K562 (cell line): ENCODE measurements around the gene MAZ. TPM values are rescaled to one million over a fixed set of nuclear protein-coding genes. Genes with fewer than 3 reads are reported as not detected.

Experiments
- CBX5 ChIP-seq: IDR thresholded peaks from 2 replicates; pipeline ENCODE4 v1.6.1; 2014; ENCODE audit warnings: low read depth, borderline replicate concordance
- DIDO1 ChIP-seq: fragments of 450-650 bp; IDR thresholded peaks from 2 replicates; pipeline ENCODE4 v1.6.1; 2016; ENCODE audit warnings: low read depth, missing biosample characterization, missing genetic modification characterization
- EP300 ChIP-seq: IDR thresholded peaks from 2 replicates; pipeline ENCODE4 v1.6.1; 2012; ENCODE audit warnings: low read length, improper control_type of control experiment
- MIER1 ChIP-seq: fragments of 450-650 bp; IDR thresholded peaks from 2 replicates; pipeline ENCODE4 v1.6.1; 2016; ENCODE audit warnings: antibody characterized with exemption, mild to moderate bottlenecking, low read depth
- SMAD2 ChIP-seq: fragments of 150-350 bp; IDR thresholded peaks from 2 replicates; pipeline ENCODE4 v1.6.1; 2014; ENCODE audit warnings: low read depth, mild to moderate bottlenecking, low read length
- SRSF3 ChIP-seq: fragments of 200-400 bp; formaldehyde crosslinking; IDR thresholded peaks from 2 replicates; pipeline ENCODE4 v1.6.1; 2016; ENCODE audit warnings: mild to moderate bottlenecking, low read length, moderate library complexity; ENCODE audit not compliant: insufficient read depth
- ZNF197 ChIP-seq: fragments of 200-800 bp; sonication (Bioruptor generic); IDR thresholded peaks from 2 replicates; pipeline ENCODE4 v1.6.1; 2016; ENCODE audit warnings: low read depth, missing genetic modification characterization, missing compliant biosample characterization
- polyA plus RNA-seq, 8 experiments: library from polyadenylated mRNA; depleted of rRNA in 4 of 8; stranded (reverse) in 5 of 8; unstranded in 3 of 8; fragments of >200 nt; fragmentation: Nextera tagmentation in 2 of 8; fragmentation: Illumina TruSeq in 1 of 8; extraction: Ambion mirVana in 2 of 8; extraction: Trizol in 1 of 8; gene quantifications; 2 replicates each; pipeline versions ENCODE4 v1.2.1 to v1.2.3, GENCODE V29; 2011 to 2014; ENCODE audit warnings: inconsistent platforms in 1 of 8, missing spikeins in 1 of 8
- total RNA-seq, 7 experiments: library from RNA; depleted of rRNA in 6 of 7; stranded (reverse); fragments of >200 nt in 6 of 7; fragmentation: Illumina TruSeq in 2 of 7; extraction: Trizol in 2 of 7; gene quantifications; 2 replicates each; pipeline versions ENCODE4 v1.2.1 to v1.2.3, GENCODE V29; 2011 to 2021; ENCODE audit warnings: low replicate concordance in 1 of 7
- TF ChIP-seq, protein P1 (sequence below), 2 experiments: fragments of 450-650 bp in 1 of 2; sonication (generic) in 1 of 2; formaldehyde crosslinking; conservative IDR thresholded peaks; 2 replicates each; pipeline versions ENCODE4 v1.4.0 to v1.8.1; 2020 to 2022; ENCODE audit warnings: mild to moderate bottlenecking in 1 of 2, missing genetic modification reagents in 1 of 2
- TF ChIP-seq, protein P2 (sequence below): sonication (generic); formaldehyde crosslinking; IDR thresholded peaks from 2 replicates; pipeline ENCODE4 v1.8.1; 2023; ENCODE audit warnings: mild to moderate bottlenecking, missing genetic modification reagents
- TF ChIP-seq, protein P3 (sequence below): IDR thresholded peaks from 3 replicates; pipeline ENCODE4 v1.6.1; 2011; ENCODE audit warnings: borderline replicate concordance, mild to moderate bottlenecking; ENCODE audit not compliant: insufficient read length, insufficient read depth
- TF ChIP-seq, protein P4 (sequence below), 2 experiments: fragments of 450-650 bp; formaldehyde crosslinking in 1 of 2; IDR thresholded peaks; 2 replicates each; pipeline versions ENCODE4 v1.4.0 to v1.6.1; 2014 to 2020; ENCODE audit warnings: mild to moderate bottlenecking in 2 of 2, borderline replicate concordance in 1 of 2, low read depth in 1 of 2
- TF ChIP-seq, protein P5 (sequence below): sonication (generic); formaldehyde crosslinking; IDR thresholded peaks from 2 replicates; pipeline ENCODE4 v1.4.0; 2020; ENCODE audit warnings: mild to moderate bottlenecking, missing genetic modification reagents

Gene MAZ
- total and polyA plus RNA-seq, 9 of the 15 experiments (the other 6 are each of a cell fraction or from before 2014, with no cell fraction given): 45.4 to 532 (median 250) TPM

DNA sequence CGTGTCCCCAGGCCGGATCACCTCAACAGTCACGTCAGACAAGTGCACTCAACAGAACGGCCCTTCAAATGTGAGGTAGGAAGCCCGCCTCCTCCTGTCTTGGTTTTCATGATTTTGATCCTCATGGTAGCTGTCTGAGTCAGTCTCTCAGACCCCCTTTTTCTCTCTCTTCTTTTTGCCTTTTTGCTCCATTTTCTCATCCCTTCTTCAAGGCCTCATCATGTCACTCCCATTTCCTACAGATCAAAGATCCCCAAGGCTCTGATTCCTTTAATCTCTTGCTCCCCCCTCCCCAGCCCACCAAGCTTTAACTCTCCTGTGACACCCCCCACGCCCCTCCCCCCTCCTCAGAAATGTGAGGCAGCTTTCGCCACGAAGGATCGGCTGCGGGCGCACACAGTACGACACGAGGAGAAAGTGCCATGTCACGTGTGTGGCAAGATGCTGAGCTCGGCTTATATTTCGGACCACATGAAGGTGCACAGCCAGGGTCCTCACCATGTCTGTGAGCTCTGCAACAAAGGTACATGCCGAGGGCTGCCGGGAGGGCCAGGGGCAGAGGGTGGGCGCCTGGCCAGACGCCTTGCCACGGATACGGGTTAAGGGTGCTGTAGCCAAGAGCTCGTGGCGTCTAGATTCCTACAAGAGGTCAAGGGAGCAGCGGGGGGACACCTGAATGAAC is 2.0 kb downstream of the MAZ start (continued):
- TF ChIP-seq, protein P1, sequence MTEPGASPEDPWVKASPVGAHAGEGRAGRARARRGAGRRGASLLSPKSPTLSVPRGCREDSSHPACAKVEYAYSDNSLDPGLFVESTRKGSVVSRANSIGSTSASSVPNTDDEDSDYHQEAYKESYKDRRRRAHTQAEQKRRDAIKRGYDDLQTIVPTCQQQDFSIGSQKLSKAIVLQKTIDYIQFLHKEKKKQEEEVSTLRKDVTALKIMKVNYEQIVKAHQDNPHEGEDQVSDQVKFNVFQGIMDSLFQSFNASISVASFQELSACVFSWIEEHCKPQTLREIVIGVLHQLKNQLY (CRISPR knock-in tag; conservative IDR thresholded peaks at IDR 0.05): no peak
- TF ChIP-seq, protein P2, sequence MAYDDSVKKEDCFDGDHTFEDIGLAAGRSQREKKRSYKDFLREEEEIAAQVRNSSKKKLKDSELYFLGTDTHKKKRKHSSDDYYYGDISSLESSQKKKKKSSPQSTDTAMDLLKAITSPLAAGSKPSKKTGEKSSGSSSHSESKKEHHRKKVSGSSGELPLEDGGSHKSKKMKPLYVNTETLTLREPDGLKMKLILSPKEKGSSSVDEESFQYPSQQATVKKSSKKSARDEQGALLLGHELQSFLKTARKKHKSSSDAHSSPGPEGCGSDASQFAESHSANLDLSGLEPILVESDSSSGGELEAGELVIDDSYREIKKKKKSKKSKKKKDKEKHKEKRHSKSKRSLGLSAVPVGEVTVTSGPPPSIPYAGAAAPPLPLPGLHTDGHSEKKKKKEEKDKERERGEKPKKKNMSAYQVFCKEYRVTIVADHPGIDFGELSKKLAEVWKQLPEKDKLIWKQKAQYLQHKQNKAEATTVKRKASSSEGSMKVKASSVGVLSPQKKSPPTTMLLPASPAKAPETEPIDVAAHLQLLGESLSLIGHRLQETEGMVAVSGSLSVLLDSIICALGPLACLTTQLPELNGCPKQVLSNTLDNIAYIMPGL (CRISPR knock-in tag): no peak
- TF ChIP-seq ZNF197 (CRISPR knock-in tag) (no peak), MIER1 (no peak), SRSF3 (no peak), DIDO1 (no peak), CBX5 (no peak), EP300 (no peak), SMAD2 (no peak)
- TF ChIP-seq, protein P3, sequence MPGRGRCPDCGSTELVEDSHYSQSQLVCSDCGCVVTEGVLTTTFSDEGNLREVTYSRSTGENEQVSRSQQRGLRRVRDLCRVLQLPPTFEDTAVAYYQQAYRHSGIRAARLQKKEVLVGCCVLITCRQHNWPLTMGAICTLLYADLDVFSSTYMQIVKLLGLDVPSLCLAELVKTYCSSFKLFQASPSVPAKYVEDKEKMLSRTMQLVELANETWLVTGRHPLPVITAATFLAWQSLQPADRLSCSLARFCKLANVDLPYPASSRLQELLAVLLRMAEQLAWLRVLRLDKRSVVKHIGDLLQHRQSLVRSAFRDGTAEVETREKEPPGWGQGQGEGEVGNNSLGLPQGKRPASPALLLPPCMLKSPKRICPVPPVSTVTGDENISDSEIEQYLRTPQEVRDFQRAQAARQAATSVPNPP: no peak
- TF ChIP-seq, protein P4, sequence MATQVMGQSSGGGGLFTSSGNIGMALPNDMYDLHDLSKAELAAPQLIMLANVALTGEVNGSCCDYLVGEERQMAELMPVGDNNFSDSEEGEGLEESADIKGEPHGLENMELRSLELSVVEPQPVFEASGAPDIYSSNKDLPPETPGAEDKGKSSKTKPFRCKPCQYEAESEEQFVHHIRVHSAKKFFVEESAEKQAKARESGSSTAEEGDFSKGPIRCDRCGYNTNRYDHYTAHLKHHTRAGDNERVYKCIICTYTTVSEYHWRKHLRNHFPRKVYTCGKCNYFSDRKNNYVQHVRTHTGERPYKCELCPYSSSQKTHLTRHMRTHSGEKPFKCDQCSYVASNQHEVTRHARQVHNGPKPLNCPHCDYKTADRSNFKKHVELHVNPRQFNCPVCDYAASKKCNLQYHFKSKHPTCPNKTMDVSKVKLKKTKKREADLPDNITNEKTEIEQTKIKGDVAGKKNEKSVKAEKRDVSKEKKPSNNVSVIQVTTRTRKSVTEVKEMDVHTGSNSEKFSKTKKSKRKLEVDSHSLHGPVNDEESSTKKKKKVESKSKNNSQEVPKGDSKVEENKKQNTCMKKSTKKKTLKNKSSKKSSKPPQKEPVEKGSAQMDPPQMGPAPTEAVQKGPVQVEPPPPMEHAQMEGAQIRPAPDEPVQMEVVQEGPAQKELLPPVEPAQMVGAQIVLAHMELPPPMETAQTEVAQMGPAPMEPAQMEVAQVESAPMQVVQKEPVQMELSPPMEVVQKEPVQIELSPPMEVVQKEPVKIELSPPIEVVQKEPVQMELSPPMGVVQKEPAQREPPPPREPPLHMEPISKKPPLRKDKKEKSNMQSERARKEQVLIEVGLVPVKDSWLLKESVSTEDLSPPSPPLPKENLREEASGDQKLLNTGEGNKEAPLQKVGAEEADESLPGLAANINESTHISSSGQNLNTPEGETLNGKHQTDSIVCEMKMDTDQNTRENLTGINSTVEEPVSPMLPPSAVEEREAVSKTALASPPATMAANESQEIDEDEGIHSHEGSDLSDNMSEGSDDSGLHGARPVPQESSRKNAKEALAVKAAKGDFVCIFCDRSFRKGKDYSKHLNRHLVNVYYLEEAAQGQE (IDR thresholded peaks at IDR 0.05; ENCODE audit: borderline replicate concordance): no peak
- TF ChIP-seq, protein P4 (CRISPR knock-in tag; IDR thresholded peaks at IDR 0.05; ENCODE audit: low read depth): no peak
- TF ChIP-seq, protein P5, sequence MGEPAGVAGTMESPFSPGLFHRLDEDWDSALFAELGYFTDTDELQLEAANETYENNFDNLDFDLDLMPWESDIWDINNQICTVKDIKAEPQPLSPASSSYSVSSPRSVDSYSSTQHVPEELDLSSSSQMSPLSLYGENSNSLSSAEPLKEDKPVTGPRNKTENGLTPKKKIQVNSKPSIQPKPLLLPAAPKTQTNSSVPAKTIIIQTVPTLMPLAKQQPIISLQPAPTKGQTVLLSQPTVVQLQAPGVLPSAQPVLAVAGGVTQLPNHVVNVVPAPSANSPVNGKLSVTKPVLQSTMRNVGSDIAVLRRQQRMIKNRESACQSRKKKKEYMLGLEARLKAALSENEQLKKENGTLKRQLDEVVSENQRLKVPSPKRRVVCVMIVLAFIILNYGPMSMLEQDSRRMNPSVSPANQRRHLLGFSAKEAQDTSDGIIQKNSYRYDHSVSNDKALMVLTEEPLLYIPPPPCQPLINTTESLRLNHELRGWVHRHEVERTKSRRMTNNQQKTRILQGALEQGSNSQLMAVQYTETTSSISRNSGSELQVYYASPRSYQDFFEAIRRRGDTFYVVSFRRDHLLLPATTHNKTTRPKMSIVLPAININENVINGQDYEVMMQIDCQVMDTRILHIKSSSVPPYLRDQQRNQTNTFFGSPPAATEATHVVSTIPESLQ (CRISPR knock-in tag): no peak
